ENCODE results near the gene KRTAP5-6. TPM values are rescaled to one million over a fixed set of nuclear protein-coding genes. Genes with fewer than 3 reads are reported as not detected.
"Not testable (repeated sequence)": the region's sequence is repeated elsewhere in the genome, so short reads cannot be mapped to it uniquely, and the experiment has no call there.

The KRTAP5-6 gene
- polyA plus RNA-seq, 2 of the 4 experiments (the other 2 are of a cell fraction), result not detected

- CTCF ChIA-PET, result interaction anchor here (0.8 to 9.9 kb wide), 12 partner anchors 11 to 739 kb away, joined by 3 to 103 read pairs (median 4); no protein-coding TSS in a partner anchor
- ATAC-seq (no peak), FAIRE-seq (no peak), DNase-seq (ENCODE audit: low read depth in 1 of 2, low spot score in 1 of 2) (no peak)
- Histone ChIP-seq H3K4me1 (no peaks in the 10 kb centered on the region), H3K9me3 (peaks cover 4% of the 10 kb centered on the region; the same call in 1 of the 3 replicates), H3K4me3 (no peak overlapping the region), H3K27ac (no peak overlapping the region), H3K4me2 (no peak overlapping the region)
- TF ChIP-seq ZSCAN20 (CRISPR knock-in tag; IDR thresholded peaks at IDR 0.05), result no peak
- no peak for TF ChIP-seq ESRRA (IDR thresholded peaks at IDR 0.05; ENCODE audit: borderline replicate concordance, low read length)
- TF ChIP-seq KDM5A (IDR thresholded peaks at IDR 0.05), result no peak
- TF ChIP-seq FOSL2 (IDR thresholded peaks at IDR 0.05), result no peak
- no peak for TF ChIP-seq FOSL2 (CRISPR knock-in tag; IDR thresholded peaks at IDR 0.05)
- TF ChIP-seq MAX (IDR thresholded peaks at IDR 0.05), result no peak
- no peak for TF ChIP-seq ELK1 (IDR thresholded peaks at IDR 0.05; ENCODE audit: low read depth, low read length)
- TF ChIP-seq SMC3 (IDR thresholded peaks at IDR 0.05), result no peak
- TF ChIP-seq RARB (CRISPR knock-in tag; IDR thresholded peaks at IDR 0.05), result no peak
- TF ChIP-seq POLR2AphosphoS2 (conservative IDR thresholded peaks at IDR 0.05; ENCODE audit: low read length), result no peak
- no peak for TF ChIP-seq RAD21 (conservative IDR thresholded peaks at IDR 0.05 in 1 of 2, IDR thresholded peaks at IDR 0.05 in 1 of 2)
- no peak for TF ChIP-seq REST (IDR thresholded peaks at IDR 0.05)
- no peak for TF ChIP-seq ZFP36 (IDR thresholded peaks at IDR 0.05; ENCODE audit: borderline replicate concordance, partially characterized antibody)
- TF ChIP-seq RNF2 (IDR thresholded peaks at IDR 0.05; ENCODE audit: borderline replicate concordance, low read depth), result no peak
- TF ChIP-seq NFE2L2 (conservative IDR thresholded peaks at IDR 0.05; ENCODE audit: low read length), result no peak
- no peak for TF ChIP-seq ZC3H11A (IDR thresholded peaks at IDR 0.05)
- TF ChIP-seq PHF8 (IDR thresholded peaks at IDR 0.05; ENCODE audit: borderline replicate concordance, low read depth), result no peak
- TF ChIP-seq ATOH8 (CRISPR knock-in tag; IDR thresholded peaks at IDR 0.05; ENCODE audit: low read depth), result no peak
- whole genome bisulfite sequencing (ENCODE audit: missing lambda C conversion rate), result 63% methylated on average over 15 of the region's 15 CpGs
- POLR2A ChIA-PET, result no interaction called here
Measured at GRCh38 chr11:1682225-1682905, 14.6 kb upstream of the KRTAP5-6 start.

- POLR2A ChIA-PET; H3K4me2 ChIP-seq; DNase-seq (ENCODE audit: low read depth in 1 of 2, low spot score in 1 of 2); H3K27ac ChIP-seq; FAIRE-seq; H3K9me3 ChIP-seq; ATAC-seq; H3K4me1 ChIP-seq; H3K4me3 ChIP-seq: not testable (repeated sequence)
- WGBS (ENCODE audit: missing lambda C conversion rate), result 81% methylated on average over 14 of the region's 19 CpGs
- CTCF ChIA-PET, result interaction anchor here (1.1 to 9.9 kb wide), 7 partner anchors 10 to 738 kb away, joined by 3 to 103 read pairs (median 9); no protein-coding TSS in a partner anchor
Measured at GRCh38 chr11:1683216-1683615, 13.8 kb upstream of the KRTAP5-6 start.

GRCh38 chr11:1683904-1684572 is 13.0 kb upstream of the KRTAP5-6 start:
- WGBS (ENCODE audit: missing lambda C conversion rate), result 59% methylated on average over 4 of the region's 24 CpGs
- DNase-seq (ENCODE audit: low read depth in 1 of 2, low spot score in 1 of 2); H3K27ac ChIP-seq; H3K9me3 ChIP-seq; POLR2A ChIA-PET; H3K4me3 ChIP-seq; FAIRE-seq; ATAC-seq; H3K4me1 ChIP-seq; H3K4me2 ChIP-seq: not testable (repeated sequence)
- CTCF ChIA-PET, result interaction anchor here (2.0 to 9.9 kb wide), 2 partner anchors 9 to 468 kb away, joined by 4 to 103 read pairs; no protein-coding TSS in a partner anchor

- H3K4me2 ChIP-seq; H3K4me1 ChIP-seq; DNase-seq (ENCODE audit: low read depth in 1 of 2, low spot score in 1 of 2); FAIRE-seq; H3K4me3 ChIP-seq; POLR2A ChIA-PET; H3K9me3 ChIP-seq; H3K27ac ChIP-seq: not testable (repeated sequence)
- ATAC-seq, result peak; percentile 63 to 68
- 63% methylated on average over 14 of the region's 18 CpGs for WGBS (ENCODE audit: missing lambda C conversion rate)
- CTCF ChIA-PET, result interaction anchor here (0.7 to 1.3 kb wide), 3 partner anchors 9 to 147 kb away, joined by 3 to 6 read pairs (median 5); no protein-coding TSS in a partner anchor
Measured at GRCh38 chr11:1684886-1685874, 11.8 kb upstream of the KRTAP5-6 start.

Data from A549 (cell line).